HG02678 (cell line): ENCODE data around the gene PHC3.
"Not testable (repeated sequence)": the region's sequence is repeated elsewhere in the genome, so short reads cannot be mapped to it uniquely, and the experiment has no call there.

Source experiments
- ATAC-seq: cut with Tn5 transposase; IDR thresholded peaks from one replicate; pipeline ENCODE4 v1.9.1; 2021; ENCODE audit warnings: mild to moderate bottlenecking, moderate library complexity; ENCODE audit not compliant: unreplicated experiment

PHC3 gene, protein sequence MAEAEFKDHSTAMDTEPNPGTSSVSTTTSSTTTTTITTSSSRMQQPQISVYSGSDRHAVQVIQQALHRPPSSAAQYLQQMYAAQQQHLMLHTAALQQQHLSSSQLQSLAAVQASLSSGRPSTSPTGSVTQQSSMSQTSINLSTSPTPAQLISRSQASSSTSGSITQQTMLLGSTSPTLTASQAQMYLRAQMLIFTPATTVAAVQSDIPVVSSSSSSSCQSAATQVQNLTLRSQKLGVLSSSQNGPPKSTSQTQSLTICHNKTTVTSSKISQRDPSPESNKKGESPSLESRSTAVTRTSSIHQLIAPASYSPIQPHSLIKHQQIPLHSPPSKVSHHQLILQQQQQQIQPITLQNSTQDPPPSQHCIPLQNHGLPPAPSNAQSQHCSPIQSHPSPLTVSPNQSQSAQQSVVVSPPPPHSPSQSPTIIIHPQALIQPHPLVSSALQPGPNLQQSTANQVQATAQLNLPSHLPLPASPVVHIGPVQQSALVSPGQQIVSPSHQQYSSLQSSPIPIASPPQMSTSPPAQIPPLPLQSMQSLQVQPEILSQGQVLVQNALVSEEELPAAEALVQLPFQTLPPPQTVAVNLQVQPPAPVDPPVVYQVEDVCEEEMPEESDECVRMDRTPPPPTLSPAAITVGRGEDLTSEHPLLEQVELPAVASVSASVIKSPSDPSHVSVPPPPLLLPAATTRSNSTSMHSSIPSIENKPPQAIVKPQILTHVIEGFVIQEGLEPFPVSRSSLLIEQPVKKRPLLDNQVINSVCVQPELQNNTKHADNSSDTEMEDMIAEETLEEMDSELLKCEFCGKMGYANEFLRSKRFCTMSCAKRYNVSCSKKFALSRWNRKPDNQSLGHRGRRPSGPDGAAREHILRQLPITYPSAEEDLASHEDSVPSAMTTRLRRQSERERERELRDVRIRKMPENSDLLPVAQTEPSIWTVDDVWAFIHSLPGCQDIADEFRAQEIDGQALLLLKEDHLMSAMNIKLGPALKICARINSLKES

DNA sequence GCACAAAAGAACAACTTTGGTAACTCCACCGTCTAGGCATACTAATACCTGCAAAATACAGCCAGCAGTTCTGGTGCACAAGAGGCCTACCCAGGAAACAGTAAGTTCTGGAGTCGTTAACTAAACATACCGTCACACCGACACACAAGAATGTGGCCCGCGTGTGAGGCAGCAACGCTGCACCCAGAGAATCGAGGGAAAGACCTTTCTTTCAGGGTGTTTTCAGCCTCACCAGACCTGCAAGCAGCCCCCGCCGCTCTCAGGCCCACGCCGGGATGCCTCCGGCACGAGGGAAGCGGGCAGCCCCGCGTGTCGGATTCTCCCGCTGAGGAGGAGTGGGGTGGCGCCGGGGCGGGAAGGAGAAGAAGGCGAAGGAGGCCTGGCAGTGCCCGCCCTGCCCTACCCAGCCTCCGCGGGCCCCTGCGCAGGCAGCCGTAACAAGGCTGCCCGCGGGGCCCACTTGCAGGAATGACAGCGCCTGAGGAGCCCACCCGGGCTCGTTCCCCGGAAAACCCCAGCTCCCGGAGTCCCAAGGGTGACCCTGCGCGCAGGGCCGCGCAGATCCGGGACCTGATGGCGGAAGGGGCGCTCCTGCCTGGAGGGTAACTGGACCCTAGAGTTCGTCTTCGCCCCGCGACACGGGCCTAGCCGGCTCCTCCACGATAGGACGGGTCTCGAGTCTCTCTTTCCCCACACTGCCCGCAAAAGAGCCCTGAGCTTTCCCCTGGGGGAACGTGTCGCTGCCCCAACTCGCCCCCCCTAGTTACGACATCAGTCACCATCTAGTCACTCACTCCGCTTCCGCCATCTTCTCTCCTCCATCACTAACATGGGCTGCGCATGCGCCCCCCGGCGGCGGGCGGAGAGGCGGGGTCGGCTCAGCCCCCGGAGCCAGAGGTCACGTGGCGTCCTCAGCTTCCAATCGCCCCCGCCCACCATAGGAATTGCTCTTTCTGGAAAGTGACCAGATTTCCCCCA is at the start of gene PHC3:
TSS of gene PHC3 (minus strand) at position 826 of the 978 bp plus-strand sequence. CDS start at position 808, 18 bp downstream.
- peak; percentile 75 for ATAC-seq

DNA sequence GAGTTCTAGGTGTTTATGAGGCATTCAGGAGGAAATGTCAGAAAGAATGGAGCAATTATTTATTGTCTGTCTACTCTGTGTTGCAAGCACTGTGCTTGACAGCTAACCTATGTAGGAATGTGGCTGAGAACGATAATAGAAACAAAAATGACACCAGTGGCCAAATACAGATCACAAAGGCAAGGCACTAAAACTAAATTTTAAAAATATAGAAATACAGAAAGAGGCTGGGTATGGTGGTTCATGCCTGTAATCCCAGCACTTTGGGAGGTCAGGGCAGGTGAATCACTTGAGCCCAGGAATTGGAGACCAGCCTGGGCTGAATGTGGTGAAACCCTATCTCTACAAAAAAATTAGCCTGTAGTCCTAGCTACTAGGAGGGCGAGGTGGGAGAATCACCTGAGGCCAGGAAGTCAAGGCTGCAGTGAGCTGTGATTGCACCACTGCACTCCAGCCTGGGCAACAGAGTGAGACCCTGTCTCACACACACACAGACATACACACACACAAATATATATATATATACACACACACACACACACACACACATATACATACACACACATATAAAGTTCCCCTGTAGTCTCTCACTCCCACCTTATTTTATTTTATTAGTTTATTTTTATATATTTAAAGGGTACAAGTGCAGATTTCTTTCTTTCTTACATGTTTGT is 46.7 kb upstream of the PHC3 start:
- ATAC-seq, result no peak

DNA sequence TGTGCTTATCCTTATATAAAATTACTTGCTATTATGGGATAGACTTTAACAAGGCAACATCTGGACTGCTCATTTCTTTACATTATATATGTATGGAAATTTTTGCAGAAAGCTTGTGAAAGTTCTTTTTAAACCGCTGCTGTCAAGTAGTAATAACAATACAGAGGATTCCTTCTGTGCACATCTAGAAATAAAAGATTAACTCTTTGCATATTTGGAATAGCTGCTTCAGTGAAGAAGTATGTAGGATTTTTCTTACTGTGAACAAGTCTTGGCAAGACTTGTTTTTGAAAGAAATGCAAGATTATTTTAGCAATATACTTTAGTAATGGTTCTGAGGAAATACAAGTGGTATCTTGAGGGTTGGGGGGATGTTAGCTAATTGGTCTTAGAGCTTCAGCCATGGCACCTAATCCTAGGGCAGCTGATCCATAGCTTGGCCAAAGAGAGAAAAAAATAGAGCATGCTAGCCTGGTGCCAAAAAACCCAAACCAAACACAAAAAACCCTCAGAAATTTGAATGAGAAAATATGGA is 45.0 kb upstream of the PHC3 start:
- ATAC-seq, result no peak

DNA sequence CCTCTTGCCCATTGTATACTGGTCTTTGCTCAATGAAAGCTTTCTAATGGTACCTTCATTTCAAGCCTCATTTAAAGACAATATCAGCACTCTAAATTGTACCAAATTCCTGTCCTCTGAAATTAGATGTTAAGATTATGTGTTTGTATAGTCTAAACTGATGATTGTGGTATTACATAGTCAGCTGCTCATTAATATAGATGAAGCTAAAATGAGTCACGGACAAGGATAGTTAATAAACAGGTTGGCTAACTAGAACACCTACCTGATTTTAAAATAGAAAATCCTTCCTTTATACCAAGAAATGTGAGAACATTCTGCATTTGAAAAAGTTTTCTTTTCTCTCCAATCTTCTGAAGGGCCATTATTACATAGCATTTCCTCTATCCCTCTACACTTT is 43.6 kb upstream of the PHC3 start:
- no peak for ATAC-seq

DNA sequence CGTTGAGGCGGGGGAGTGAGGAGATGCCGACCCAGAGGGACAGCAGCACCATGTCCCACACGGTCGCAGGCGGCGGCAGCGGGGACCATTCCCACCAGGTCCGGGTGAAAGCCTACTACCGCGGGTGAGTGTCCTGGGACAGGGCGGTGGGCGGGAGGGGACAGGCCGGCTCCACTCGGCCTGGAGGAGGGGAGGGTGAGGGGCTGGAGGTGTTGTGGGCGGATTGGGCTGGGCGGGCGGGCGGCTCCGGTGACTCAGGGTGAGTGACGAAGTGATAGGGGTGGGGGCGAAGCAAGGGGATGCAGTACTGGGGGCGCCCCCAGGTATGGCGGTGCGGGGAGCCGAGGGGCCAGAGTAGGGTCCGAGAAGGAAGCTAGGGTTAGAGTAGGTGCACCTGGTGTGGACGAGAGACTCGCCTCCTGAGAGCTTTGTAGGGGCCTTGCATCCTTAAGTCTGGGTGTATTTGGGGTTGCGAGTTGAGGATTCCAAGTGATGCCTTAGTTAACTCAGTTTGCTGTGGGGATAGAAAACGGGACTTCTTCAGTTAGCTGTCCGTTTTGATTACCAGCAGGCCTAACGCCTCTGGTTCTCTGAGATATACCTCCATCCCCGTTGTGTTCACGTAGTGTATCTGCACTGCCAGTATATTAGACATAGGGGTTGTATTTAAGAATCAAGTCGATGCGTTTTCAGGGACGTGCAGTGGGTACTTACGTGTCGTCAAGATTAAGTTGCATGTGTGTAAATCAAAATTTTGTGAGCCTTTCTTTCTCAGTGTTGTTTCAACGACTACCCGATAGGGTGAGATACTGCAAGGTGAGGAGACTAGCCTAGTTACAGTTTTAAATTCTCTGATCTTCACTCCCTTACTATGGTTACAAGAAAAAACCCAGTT is 41.4 kb upstream of the PHC3 start:
- ATAC-seq, result peak; percentile 37

DNA sequence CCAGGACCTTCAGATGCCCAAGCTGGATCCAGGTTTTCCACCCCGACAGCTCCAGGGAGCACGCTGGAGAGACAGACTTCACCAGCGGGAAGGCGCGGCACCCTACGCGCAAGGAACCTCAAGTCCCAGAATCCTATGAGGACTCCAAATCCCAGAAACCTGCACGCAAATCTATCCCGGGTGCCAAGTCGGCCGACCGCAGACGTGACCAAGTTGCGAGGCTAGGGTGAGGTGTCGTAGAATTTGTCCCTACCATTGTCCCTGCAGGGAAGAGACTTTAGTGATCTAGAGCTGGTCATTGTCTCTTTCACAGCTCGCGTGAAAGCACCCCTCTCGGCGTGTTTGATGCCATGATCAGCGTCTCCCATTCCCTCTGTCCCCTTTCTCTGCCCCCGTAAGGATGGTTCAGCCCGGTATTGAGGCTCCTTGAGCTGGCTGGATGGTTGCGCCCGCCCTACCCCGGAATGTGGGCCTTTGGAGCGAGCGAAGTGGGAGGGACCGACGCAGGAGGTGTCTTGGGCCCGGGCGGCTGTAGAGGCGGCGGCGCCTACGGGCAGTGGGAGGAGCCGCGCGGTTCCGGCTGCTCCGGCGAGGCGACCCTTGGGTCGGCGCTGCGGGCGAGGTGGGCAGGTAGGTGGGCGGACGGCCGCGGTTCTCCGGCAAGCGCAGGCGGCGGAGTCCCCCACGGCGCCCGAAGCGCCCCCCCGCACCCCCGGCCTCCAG is 40.6 kb upstream of the PHC3 start, which contains the start of gene PRKCI:
TSS of gene PRKCI (plus strand) at position 501 of the 723 bp plus-strand sequence. CDS start 246 bp downstream, outside the sequence.
- ATAC-seq, result peak; percentile 97

DNA sequence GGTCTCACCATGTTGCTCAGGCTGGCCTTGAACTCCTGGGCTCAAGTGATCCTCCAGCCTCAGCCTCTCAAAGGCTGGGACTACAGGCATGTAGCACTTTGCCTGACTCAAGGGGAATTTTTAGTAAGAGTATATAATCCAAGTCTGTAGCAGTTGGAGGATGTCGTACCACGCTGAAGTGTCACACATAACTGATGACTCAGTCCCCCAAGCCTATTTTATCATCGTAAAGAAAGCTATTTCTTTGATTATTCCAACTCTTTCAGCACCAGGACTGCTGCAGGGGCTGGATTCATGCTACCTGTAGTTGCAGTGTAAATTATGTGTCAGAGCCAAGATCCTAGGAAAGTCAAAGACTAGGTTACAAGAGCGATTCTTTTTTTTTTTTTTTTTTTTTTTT is 39.3 kb upstream of the PHC3 start:
- no peak for ATAC-seq

DNA sequence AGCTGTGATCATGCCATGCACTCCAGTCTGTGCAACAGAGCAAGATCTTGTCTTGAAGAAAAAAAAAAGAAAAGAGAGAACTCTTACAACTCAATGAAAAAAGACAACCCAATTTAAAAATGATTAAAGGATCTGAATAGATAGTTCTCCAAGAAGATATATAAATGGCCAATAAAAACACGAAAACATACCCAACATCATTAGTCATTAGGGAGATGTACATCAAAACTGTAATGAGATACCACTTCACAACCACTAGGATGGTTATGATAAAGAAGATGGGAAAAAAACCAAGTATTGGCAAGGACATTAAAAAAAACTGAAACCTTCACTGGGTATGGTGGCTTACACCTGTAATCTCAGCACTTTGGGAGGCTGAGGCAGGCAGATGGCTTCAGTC is 38.3 kb upstream of the PHC3 start:
- ATAC-seq, result no peak

DNA sequence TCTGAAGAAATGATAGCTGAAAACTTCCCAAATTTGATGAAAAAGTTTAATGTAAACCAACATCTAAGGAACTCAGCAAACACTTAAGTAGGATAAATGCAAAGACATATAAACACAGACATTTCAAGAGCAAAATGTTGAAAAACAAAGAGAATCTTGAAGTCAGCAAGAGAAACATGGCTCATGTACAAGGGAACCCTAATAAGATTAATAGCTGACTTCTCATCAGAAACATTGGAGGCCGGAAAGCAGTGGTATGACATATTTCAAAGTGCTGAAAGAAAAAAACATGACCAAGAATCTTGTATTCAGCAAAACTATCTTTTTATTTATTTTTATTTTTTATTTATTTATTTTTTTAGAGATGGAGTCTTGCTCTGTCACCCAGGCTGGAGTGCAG is 30.1 kb upstream of the PHC3 start:
- no peak for ATAC-seq

DNA sequence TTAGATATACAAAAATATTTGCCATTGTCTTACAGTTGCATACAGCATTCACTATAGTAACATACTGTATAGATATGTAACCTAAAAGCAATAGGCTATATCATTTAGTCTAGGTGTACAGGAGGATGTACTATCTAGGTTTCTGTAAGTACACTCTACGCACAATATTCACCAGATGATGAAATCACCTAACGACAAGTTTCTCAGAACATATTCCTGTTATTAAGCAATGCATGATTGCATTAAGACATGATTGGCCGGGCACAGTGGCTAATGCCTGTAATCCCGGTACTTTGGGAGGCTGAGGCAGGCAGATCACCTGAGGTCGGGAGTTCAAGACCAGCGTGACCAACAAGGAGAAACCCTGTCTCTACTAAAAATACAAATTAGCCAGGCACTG is 26.2 kb upstream of the PHC3 start:
- no peak for ATAC-seq

DNA sequence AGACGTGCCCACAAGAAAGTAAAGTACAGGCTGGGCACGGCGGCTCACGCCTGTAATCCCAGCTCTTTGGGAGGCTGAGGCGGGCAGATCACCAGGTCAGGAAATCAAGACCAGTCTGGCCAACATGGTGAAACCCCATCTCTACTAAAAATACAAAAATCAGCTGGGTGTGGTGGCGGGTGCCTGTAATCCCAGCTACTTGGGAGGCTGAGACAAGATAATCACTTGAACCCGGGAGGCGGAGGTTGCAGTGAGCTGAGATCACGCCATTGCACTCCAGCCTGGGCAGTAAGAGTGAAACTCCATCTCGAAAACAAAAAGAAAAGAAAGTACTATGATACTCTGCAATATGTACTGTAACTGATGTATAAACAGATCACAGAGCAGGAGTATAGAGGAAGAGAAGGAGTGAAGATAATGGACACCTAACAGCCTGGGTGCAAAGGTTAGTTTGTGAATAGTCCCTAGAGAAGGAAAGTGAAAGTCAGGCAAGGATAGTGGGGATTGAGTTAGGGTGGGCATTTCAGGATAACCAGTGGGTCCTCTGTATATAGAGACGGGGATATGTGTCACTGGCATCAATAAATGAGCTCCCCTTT is 24.7 kb upstream of the PHC3 start:
- ATAC-seq, result not testable (repeated sequence)

DNA sequence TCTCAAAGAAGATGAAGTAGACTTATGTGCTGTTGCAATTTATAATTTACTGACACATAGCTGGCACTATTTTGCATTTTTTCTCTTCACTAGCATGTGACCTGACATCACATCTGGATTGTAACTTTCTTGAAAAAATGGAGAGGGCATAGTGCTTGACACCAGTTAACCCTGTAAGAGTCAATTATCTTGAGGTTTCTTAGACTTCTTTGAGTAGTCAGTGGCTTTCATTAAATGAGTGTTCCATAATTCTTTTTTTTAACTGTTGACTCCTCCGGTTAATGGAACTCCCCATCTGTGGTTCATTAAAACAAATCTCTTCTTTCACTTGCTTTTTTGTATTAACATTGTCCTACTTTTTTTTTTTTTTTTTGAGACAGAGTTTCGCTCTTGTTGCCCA is 23.8 kb upstream of the PHC3 start:
- ATAC-seq, result no peak

DNA sequence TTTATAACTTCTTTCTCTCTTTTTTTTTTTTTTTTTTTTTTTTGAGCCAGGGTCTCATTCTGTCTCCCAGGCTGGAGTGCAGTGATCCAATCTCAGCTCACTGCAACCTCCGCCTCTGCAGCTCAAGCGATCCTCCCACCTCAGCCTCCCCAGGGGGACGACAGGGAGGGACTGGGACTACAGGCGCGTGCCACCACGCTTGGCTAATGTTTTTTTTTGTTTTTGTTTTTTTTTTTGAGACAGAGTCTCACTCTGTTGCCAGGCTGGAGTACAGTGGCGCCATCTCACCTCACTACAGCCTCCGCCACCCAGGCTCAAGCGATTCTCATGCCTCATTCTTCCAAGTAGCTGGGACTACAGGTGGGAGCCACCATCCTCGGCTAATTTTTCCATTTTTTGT is 23.0 kb upstream of the PHC3 start:
- ATAC-seq, result no peak

DNA sequence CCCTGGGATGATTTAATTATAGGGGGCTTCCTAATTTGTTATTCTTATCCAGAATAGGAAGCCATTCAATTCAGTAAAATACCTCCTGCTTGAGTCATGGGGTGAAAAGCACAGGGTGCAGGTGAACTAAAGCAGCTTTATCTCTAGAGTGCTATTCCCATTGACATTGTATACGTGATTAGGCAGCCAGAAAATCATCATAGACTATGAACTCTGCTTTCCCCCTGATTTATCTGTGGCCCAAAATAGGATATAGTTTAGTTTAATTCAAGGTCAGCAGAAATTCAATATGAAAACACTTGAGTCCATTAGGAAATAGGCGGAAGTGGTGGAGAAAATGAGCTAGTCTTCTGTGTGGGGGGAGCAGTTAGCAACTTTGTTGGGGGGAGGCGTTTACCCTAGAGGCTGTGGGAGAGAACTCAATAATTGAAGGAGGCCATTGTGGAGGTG is 22.5 kb upstream of the PHC3 start:
- no peak for ATAC-seq

DNA sequence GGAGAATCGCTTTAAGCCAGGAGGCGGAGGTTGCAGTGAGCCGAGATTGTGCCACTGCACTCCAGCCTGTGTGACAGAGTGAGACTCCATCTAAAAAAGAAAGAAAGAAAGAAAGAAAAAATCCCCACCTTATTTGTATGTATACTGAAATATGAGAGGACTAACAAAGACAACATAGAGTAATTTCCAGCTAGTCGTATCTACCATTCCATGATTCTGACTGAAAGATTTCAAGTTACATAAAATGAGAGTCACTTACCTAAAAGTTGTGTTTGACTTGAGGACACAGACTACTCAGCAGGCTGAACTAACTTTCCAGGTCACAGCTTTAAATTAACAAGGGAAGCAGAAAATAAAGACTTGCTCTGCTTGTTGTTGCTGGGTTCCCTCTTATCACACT is 21.9 kb upstream of the PHC3 start:
- ATAC-seq, result no peak

DNA sequence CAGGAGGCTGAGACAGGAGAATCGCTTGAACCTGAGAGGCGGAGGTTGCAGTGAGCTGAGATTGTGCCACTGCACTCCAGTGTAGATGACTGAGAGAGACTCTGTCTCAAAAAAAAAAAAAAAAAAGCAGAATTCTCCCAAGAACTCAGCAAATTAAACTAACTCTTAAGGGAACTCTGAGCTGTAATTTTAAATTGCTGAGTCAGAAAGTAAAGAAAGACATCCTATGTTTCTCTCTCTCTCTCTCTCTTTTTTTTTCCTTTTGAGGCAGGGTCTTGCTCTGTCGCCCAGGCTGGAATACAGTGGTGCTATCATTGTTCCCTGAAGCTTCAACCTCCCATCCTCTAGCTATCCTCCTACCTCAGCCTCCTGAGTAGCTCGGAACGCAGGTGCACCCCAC is 20.0 kb upstream of the PHC3 start:
- no peak for ATAC-seq

DNA sequence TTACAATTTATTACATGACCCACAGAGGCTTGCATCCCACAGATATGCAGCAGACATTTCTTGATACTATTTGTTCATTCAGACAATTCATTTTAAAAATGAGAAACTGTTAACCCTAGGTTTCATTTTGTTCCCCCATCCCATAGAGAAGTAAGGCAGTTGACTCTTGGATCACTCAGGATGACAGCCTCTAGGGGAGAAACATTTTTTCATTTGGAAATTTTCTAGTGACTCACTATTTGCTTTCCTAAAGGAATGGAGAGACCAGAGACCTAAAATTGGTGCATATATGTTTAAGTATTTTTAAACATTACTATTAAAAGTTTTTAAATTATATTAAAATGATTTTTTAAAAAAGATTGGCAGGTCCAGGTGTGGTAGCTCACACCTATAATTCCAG is 19.5 kb upstream of the PHC3 start:
- ATAC-seq, result no peak

DNA sequence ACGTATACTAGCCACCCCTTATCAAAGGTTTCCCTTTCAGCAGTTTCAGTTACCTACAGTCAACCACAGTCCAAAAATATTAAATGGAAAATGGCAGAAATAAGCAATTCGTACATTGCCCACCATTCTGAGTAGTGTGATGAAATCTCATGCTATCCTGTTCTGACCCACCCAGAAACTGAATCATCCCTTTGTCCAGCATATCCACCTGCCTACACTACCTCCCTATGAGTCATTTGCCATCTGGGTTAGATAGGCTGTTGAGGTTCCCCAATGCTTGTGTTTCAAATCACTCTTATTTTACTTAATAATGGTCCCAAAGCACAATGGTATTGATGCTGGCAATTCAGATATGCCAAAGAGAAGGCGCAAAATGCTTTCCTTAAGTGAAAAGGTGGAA is 15.3 kb upstream of the PHC3 start:
- no peak for ATAC-seq
